CD4-positive, alpha-beta T cell treated with Interleukin-2 at 100 ng/mL for 4 hours (primary cell): ENCODE results near the gene DST.

Experiments used
- DNase-seq: peaks from one replicate; pipeline ENCODE4 v3.0.0-alpha.2; 2020; ENCODE audit warnings: low spot score

The DST gene

DNA sequence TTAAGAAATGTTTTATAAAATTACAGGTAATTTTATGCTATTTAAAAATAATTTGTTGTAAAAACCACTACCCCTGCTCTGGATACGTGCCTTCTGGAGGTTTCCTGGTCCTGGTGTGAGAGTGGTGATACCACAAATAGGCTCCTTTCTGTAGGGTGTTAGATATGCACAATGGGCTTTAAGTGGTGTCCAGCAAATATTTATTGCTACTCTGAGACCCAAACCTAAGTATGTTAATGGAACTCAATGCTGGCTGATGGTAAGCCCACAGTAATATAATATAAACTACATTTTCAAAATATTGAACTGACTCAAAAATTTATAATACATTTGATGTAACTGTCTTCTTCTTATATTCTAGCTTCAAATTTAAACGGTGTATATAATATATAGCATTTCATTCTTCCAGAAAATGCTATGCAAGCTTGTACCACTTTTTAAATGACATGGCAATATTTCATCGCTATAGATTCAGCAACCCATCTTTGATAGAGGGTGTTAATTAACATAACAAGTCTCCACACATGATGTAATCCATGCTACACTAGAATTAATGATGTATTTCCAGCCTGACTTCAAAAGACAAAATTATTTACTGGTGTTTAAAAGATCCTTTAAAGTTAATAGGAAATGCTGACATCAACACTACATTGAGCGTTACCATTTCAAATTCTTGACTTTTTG, 161.9 kb downstream of the DST start:
- DNase-seq, result no peak

DNA sequence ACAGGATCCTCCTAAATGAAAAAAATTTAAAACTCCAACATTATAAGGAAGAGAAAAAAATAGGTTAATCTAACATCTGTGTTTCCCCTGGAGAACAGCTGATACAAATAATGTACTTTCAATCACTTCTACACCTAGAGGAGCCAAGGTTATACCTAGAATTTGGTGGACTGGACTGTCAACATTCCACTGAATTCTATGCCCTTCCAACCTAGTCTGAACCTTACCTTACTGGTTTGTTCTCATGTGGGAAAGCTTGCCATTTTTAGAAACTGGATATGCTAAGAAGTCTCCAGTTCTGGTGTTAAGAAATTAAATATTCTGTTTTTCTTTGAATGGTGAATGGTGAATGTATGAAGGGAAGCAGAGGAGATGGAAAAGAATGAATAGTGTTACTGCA, 162.4 kb downstream of the DST start:
- no peak for DNase-seq

DNA sequence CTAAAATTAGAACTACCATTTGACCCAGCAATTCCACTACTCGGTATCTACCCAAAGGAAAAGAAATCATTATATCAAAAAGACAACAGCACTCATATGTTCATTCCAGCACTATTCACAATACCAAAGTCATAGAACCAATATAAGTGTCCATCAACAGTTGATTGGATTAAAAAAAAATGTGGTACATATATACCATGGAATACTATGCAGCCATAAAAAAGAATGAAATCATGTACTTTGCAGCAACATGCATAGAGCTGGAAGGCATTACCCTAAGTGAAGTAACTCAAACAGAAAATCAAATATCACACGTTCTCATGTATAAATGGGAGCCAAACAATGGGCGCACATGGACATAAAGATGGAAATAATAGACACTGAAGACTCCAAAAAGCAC, 163.3 kb downstream of the DST start:
- no peak for DNase-seq

DNA sequence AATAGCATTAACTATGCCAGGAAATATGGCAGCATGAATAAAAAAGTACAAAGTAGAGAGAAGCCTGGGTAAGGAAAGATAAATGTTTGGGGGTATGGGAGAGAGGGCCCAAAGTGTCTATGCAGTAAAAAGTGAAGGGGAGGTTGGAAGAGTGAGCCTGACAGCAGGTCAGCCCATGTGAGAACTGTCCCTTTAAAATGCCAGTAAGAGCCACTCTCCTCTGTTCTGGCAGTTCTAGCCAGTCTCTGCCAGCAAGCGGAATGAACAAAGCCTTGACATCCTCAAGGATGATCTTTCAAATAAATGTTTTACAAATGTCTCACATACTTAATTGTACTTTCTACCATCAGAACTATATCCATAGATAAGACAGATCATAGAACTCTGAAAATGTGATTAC, 164.5 kb downstream of the DST start:
- DNase-seq, result no peak

DNA sequence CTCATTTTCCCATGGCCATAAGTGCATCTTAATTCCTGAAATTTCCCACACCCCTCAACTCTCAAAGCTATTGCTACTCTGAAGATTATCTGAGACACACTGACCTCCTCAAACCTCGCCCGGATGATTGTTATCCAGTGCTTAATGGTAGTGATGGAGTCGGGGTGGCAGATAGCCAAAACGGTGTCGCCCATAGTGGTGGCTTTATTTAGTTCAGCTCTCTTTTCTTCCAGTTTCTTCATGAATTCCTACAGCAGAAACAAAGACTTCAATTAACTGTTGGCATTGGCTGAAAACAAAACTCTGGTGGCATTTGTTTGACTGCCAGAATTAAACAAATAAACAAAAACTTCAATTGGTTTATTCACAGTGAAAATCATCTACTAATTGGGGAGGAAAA, 165.4 kb downstream of the DST start:
- no peak for DNase-seq

DNA sequence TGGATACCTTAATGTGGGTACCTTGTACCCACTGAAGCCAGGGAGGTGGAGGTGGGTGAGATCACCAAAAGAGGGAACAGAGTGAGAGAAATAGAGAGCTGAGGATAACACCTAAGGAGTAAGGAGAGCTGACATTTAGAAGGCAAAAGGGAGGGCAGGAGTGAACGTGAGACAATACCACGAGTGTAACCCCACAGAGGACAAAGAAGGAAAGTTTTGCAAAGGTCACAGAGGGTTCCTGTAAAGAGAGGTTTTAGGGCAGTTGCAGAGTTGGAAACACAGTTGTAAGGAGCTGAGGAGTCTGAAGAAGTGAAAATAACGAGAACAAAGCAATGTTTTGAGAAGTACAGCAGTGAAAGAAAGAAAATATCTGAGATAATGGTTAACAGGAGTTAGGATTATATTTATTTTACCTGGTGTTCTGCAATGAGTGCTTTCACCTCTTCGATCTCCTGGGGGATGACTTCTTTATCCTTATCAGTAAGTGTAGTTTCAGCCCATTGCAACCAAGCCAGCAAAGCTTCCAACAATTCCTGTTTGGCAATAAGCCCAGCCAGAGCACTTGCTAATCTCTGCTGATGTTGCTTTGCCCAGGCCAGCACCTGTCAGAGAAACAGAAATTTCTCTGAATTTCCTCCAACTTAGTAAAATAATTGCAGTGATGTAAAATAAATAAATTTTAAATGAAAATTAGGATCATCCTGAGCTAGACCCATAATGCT, 166.8 kb downstream of the DST start:
- DNase-seq, result no peak

DNA sequence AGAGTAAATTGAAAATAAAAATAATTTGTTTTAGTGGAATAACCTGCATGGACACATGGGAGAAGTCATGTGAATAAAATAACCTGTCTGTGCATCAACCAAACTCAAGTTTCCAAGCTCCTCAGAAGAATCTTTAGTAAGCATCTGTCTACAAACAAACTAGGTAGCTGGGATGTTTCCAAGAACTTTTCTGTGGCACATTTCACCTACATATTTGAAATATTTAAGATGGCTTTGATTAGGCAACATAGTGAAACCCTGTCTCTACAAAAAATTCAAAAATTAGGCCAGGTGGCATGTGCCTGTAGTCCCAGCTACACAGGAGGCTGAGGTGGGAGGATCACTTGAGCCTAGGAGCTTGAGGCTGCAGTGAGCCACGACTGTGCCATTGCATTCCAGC, 168.2 kb downstream of the DST start:
- no peak for DNase-seq

DNA sequence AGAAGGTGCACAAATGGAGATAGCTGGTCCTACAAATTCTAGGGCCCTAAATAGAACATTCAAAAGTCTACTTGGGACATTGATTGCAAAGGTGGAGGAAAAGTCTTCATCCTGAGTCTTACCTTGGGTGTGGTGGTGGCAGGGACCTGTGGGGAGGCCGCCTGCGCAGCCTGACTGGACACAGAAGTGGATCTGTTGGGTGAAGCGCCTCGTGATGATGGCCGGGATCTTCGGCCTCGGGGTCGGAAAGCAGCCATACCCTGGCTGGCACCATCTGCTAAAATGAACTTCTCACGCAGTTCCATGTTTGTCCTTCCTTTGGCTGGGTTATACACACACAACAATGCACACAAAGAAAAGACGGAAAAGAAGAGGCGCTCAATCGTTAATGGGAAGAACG, 179.2 kb downstream of the DST start:
- no peak for DNase-seq

DNA sequence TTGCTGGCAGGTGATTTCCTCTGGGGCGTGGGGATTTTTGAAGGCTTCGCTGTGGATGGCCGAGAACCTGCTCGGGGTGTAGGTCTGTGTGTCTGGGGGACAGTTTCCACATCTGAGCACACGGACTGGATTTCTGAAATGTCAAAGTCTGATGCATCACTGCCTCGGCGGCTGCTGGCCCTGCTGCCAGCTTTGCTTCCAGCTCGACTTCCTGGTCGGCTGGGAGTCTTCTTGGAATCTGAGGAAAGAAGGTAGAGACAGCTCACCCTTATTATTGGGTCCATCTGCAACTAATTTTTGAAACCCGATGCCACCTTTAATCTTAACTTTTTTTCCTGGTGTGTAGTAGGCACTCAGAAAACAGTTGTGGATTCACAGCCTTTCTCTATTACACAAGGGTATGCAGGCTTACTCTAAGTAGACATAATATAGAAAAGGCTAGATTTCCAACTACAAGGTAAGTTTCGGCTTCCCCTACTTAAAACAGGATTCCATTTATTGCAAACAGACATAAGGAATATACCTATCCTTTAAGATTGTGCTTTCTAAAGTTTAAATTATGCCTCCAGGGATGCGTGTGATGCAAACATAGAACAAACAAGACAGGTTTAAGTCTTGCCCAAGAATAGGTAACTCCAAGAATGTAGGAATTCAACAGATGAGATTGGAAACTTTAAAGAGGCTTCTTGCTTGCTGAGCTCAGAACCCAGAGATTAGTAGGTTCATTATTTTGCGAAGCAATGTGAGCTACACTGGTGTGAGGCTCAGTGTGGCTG, 183.5 kb downstream of the DST start:
- no peak for DNase-seq

DNA sequence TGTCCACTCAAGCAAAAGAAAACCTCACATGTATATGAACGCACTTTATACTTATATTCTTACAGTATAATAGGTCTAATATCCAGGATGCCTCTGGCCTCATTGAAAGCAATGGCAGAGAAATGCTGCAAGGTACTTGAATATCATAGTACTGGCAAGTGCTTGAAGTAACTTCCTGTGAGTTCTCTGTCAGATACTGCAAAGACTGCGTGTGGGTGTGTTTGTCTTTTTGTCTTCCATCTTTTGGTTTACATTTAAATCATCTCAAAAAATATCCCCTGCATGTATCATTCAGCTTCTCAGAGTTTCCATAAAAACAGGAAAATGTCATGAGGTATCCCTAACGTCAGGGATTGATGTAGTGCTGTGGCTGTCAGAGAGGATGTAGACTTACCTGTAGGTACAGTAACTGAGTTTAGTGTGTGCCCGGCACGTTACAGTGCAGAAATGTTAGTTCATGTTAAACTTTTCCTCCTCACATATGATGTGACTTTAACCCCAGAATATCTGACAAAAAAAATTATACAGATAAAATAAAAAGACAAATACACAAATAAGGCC, 184.3 kb downstream of the DST start:
- DNase-seq, result no peak

DNA sequence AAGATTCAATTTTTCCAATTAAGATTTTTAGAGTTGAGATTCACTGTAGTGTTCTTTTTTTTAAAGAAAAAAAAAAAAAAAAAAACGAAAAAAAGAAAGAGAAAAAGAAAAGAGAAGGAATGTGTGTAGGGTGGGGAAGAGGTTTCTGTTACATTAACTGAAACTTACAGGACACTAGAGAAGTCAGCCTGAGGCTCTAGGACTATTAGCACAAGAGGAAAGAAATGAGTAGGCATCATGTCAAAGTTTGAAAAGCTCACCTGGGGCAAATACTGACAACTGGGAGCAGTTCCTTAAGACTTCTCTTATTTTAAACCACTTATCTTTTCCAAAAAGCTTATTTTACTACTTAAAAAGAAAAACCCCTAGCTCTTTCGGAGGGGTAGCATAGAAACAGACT, 185.9 kb downstream of the DST start:
- DNase-seq, result no peak

DNA sequence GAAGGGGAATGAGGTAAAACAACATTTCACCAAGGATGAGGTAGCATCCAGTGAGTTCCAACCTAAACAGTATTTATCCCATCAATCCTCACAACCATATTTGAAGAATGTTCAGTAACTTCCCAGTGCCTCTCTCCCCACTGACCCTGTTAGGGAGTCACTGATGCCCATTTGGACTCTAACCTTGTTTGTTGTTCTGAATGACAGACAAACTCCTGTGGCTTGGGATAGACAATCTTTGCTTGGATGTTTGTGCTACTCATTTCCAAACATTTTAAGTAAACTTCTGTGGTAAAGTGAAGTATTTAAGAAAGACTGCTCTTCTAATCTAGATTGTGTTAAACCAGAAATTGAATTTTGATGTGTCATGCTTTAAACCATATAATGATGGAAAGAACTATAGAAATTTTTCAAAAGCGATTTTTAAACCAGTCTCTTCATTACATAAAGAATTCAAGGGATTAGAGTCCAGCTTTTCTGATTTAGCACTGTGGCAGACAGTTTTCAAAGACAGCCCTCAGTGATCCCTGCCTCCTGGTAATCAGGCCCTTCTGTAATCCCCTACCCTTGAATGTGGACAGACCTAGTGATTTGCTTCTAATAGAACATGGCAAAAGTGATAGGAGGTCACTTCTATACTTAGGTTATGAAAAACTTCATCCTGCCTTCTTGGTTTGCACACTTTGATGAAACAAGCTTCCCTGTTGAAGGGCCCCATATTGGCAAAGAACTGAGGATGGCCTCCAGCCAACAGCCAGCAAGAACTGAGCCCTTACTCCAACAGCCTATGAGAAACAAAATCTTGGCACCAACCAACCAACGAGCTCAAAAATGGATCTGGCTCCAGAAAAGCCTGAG, 191.6 kb downstream of the DST start:
- no peak for DNase-seq

DNA sequence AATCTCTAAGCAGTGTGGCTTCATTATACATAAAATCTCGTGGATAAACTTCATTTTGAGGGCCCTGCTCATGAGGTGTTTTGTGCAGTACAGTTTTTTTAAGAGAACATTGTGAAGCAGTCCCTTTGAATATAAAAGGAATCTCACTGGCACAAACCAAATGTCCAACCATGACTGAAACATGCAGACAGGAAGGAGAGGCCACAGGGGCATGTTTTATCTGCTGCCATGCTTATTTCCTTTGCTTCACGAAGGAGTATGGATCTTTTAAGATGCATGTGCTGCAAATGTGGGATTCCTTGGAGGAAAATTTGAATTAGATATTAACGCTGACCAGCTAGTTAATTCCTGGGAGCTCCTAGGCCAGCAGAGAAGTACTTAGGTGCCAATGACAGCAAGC, 192.3 kb downstream of the DST start:
- no peak for DNase-seq

DNA sequence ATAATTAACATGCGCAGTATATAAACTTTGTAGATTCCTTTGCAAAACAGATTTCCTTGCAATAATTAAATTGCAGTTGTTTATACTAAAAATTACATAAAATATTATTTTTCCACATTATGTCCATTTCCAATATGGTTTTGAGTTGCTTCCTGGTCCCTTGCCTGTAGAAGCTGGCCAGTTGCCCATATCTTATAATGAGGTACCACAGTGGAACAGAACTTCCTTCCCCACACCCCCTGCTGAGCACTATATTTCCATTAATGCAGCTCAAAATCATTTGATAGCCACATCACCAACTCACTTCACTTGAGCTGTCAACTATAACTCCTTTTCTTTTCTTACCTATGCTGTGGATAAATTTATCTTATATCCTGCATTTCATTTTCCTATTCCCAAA, 194.6 kb downstream of the DST start:
- no peak for DNase-seq

DNA sequence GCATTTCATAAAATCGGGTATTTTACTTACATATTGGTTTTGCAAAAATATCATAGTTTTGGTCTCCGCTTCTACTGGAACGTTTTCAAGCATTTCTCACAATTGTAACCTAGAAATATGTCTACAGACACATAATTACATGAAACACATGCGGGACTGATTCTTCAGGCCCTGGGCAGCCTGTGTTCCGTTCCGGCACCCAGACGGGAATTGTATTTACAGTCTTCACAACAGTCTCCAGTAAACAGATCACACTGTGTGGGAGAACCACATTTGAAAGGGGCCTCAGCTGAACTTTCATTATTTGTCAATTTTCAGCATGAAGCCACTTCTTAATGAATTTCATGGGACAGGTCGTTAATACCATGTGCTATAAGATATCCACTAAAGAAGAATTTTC, 196.9 kb downstream of the DST start:
- no peak for DNase-seq

DNA sequence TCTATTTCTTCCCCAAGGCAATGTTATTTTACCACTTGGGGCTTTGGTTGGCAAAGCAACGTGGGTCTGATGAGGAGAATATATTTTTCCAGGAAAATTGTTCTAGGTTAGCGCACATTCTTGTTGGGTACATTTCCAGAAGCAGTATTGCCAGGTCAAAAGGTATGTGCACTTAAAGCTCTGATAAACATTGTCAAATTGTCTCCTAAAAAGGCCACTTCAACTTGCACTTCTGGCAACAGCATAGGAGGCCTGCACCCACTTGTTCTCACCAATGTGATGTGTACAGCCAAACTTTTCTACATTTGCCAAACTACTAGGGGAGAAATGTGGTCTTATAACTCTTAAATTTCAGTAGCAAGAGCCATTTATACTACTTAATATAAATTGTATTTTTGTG, 197.8 kb downstream of the DST start:
- no peak for DNase-seq

DNA sequence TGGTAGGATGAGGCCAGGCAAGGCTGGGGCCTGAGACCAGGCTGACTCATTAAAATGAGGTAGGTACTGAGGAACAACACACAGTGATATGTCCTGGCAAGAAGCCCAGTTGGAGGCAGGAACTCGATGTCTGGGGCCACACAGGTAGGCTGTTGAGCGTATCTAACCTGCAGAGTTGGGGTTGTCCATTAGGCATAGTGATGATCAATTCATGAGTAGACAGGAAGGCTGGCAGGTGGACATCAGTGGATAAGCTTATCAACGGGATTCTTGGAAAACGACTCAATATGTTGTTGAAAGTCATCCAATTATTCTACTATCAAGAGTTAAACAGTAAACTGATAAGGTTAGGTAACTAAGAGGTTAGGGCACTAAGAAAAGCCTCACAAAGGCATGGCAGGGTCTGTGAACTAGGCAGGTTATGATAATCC, 202.1 kb downstream of the DST start:
- no peak for DNase-seq

DNA sequence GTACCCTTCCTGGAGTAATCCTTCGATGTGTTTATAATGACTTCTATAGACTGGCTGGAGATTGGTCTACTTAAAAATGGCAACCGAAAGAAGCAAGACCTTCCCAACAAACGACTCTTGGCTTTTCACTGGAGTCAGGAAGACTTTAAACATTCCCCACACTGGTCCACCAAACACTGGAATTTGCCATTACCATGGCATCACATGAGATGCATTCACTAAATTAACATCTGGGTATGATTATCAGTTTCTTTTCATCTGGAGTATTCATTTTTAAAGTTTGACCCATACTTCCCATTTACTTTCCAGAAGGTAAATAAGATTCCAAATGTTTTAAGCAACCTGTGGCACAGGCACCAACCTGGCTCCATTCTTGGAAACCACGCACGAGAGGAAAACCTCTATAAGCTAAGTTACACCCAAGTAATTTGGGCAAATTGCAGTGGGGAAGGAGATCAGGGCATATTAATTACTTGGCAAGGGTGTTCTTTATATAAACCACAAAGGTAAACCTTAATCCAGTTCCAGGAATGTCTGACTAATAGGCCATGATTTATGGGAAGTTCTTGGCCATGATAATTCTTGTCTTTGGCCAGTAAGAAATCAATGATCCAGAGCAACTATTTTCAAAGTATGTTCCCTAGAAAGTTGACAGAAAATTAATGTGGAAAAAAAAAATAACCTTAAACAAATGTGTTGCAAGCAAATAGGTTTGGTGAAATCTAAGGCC, 205.4 kb downstream of the DST start:
- DNase-seq, result no peak

DNA sequence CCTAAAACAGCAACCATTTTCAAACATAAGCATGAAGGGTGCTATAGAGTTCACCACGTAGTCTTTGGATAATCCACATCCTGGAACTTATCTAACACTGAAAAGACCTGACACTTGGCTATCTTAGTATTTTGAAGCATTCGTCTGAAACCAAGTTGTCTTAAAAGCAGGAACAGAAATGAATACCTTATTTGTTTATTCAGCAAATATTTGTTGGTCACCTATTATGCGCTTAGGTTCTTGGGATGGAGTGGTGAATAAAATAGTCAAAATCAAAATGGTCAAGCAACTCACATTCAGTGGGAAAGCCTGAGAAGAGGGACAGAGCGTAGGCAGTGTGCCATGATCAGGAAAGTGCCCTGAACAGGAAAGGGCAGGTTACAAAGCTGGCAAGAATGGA, 206.9 kb downstream of the DST start:
- DNase-seq, result no peak

DNA sequence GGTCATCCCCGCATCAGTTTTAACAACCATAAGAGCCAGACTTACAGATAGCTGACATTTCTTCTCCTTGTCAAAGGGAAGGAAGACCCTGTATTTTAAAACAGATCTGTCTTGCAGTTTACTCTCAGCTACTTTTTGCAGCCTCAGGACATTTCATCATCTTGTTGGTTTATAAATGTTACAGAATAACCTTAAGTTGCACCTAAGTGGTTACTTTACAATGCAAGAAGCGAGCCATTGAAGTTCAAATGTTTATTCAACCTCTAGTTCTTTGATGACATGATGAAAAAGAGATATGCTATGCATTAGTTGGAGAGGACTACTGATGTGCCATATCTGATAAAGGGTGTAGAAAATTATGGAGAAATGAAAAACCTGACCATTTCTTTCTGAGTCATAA, 207.4 kb downstream of the DST start:
- DNase-seq, result no peak

DNA sequence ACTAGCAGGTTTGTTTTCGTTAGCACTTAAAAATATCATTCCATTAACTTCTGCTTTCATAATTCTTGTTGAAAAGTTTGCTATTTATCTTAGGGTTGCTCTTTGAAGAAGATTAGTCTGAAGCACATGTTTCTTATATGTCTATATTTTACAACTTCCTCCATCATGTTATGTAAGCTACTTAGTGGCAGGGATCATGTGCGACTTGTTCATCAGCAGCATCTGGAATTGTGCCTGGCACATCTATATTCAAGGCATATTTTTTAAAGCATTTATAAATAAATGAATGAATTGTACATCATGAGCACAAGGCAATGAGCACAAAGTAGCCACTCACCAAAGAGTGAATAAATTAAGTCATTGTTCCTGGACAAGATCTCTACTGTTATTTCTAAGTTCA, 208.1 kb downstream of the DST start:
- no peak for DNase-seq
